HepG2 (cell line): Measurements from ENCODE around the gene UNC13D. TPM values are rescaled to one million over a fixed set of nuclear protein-coding genes. Genes with fewer than 3 reads are reported as not detected.

Experiments used
- BCL6 ChIP-seq: IDR thresholded peaks from 2 replicates; pipeline ENCODE4 v1.6.1; 2016; ENCODE audit warnings: missing genetic modification reagents, missing compliant biosample characterization
- ELF3 ChIP-seq: IDR thresholded peaks from 2 replicates; pipeline ENCODE4 v1.6.1; 2016; ENCODE audit warnings: missing genetic modification reagents, missing compliant biosample characterization
- ETV5 ChIP-seq: IDR thresholded peaks from 2 replicates; pipeline ENCODE4 v1.6.1; 2018; ENCODE audit warnings: missing biosample characterization, missing genetic modification reagents, inconsistent platforms, borderline replicate concordance
- GFI1 ChIP-seq: sonication (generic); formaldehyde crosslinking; IDR thresholded peaks from 2 replicates; pipeline ENCODE4 v1.5.0; 2020; ENCODE audit warnings: missing genetic modification reagents, mild to moderate bottlenecking, borderline replicate concordance
- HINFP ChIP-seq: sonication (generic); formaldehyde crosslinking; IDR thresholded peaks from 2 replicates; pipeline ENCODE4 v1.4.0; 2020; ENCODE audit warnings: low read depth, mild to moderate bottlenecking, missing genetic modification reagents
- HNF1A ChIP-seq, 2 experiments: sonication (generic) in 1 of 2; formaldehyde crosslinking in 1 of 2; IDR thresholded peaks; 2 replicates each; pipeline versions ENCODE4 v1.4.0 to v1.6.1; 2016 to 2020; ENCODE audit warnings: borderline replicate concordance in 1 of 2, low read depth in 1 of 2, mild to moderate bottlenecking in 1 of 2, missing genetic modification reagents in 1 of 2
- HOXD1 ChIP-seq: sonication (generic); formaldehyde crosslinking; IDR thresholded peaks from 2 replicates; pipeline ENCODE4 v1.5.0; 2020; ENCODE audit warnings: missing genetic modification reagents
- MTF2 ChIP-seq: sonication (generic); formaldehyde crosslinking; IDR thresholded peaks from 2 replicates; pipeline ENCODE4 v1.5.0; 2020; ENCODE audit warnings: missing genetic modification reagents, borderline replicate concordance
- PAX8 ChIP-seq: sonication (generic); formaldehyde crosslinking; IDR thresholded peaks from 2 replicates; pipeline ENCODE4 v1.8.0; 2022; ENCODE audit warnings: mild to moderate bottlenecking, missing genetic modification reagents, borderline replicate concordance
- PCBP2 ChIP-seq: fragments of 200-400 bp; formaldehyde crosslinking; optimal IDR thresholded peaks from 2 replicates; pipeline ENCODE3; 2018; ENCODE audit warnings: low read length, low read depth; ENCODE audit not compliant: poor library complexity, severe bottlenecking
- SP2 ChIP-seq: sonication (generic); formaldehyde crosslinking; IDR thresholded peaks from 2 replicates; pipeline ENCODE4 v1.5.1; 2020; ENCODE audit warnings: mild to moderate bottlenecking, missing genetic modification reagents
- ZFP37 ChIP-seq: sonication (generic); formaldehyde crosslinking; IDR thresholded peaks from 2 replicates; pipeline ENCODE4 v1.4.0; 2020; ENCODE audit warnings: missing genetic modification reagents, borderline replicate concordance
- ZNF546 ChIP-seq: sonication (generic); formaldehyde crosslinking; conservative IDR thresholded peaks from 2 replicates; pipeline ENCODE4 v1.8.1; 2023; ENCODE audit warnings: mild to moderate bottlenecking, missing genetic modification reagents
- polyA plus RNA-seq, 8 experiments: library from polyadenylated mRNA; depleted of rRNA in 3 of 8; stranded (reverse) in 7 of 8; unstranded in 1 of 8; fragments of >200 nt; fragmentation: Illumina TruSeq in 4 of 8; extraction: Trizol in 4 of 8; gene quantifications; 2 replicates each; pipeline versions ENCODE4 v1.2.1 to v1.2.3, GENCODE V29; 2011 to 2016; ENCODE audit warnings: low read depth in 4 of 8, missing spikeins in 1 of 8, mixed read lengths in 1 of 8; ENCODE audit not compliant: insufficient read depth in 1 of 8
- total RNA-seq, 5 experiments: library from RNA; depleted of rRNA; stranded (reverse); fragments of >200 nt; fragmentation: Illumina TruSeq; extraction: Trizol; gene quantifications; 2 replicates each; pipeline ENCODE4 v1.2.3, GENCODE V29; 2016; ENCODE audit warnings: low read depth in 1 of 5

Gene UNC13D
- total and polyA plus RNA-seq, 2 of the 13 experiments (the other 11 are each of a cell fraction or from before 2014, with no cell fraction given) = 29.7 to 42.7 TPM

GRCh38 chr17:75891605-75892555 lies 47.7 kb upstream of the UNC13D start (continued):
- peak; percentile 83; the same call in 1 of the 2 replicates for TF ChIP-seq GFI1 (CRISPR knock-in tag)
- TF ChIP-seq SP2 (CRISPR knock-in tag) = no peak
- no peak for TF ChIP-seq PCBP2
- no peak; the same call in 1 of the 2 replicates for TF ChIP-seq MTF2 (CRISPR knock-in tag)
- TF ChIP-seq ETV5 (CRISPR knock-in tag) = peak; percentile 27
- peak; percentile 44; the same call in 1 of the 2 replicates for TF ChIP-seq ELF3 (CRISPR knock-in tag)
- TF ChIP-seq ZNF546 (CRISPR knock-in tag) = no peak; the same call in 1 of the 2 replicates
- TF ChIP-seq HINFP (CRISPR knock-in tag) = 0 out of 2 replicates have a peak, but pooled peaks have one; percentile 23
- peak; percentile 73 for TF ChIP-seq BCL6 (CRISPR knock-in tag)
- peak; percentile 58; the same call in 1 of the 2 replicates for TF ChIP-seq ZFP37 (CRISPR knock-in tag)
- no peak for TF ChIP-seq HNF1A (IDR thresholded peaks at IDR 0.05; ENCODE audit: low read depth)
- TF ChIP-seq HNF1A (CRISPR knock-in tag; IDR thresholded peaks at IDR 0.05; ENCODE audit: borderline replicate concordance) = peak; percentile 55; the same call in 1 of the 2 replicates
- TF ChIP-seq HOXD1 (CRISPR knock-in tag) = peak; percentile 81
- no peak for TF ChIP-seq PAX8
